Motor neuron (in vitro differentiated cells): ENCODE results near the gene NUP42. TPM values are rescaled to one million over a fixed set of nuclear protein-coding genes. Genes with fewer than 3 reads are reported as not detected.
"Not testable (repeated sequence)": the region's sequence is repeated elsewhere in the genome, so short reads cannot be mapped to it uniquely, and the experiment has no call there.

Source experiments
- ATAC-seq, 8 experiments: fragments of 200-7000 bp; cut with Tn5 transposase; replicated peaks in 6 of 8; 2 replicates each; pipeline ENCODE4 v1.8.0; 2021; ENCODE audit warnings: mild to moderate bottlenecking in 8 of 8, moderate library complexity in 8 of 8
- H3K27ac ChIP-seq, 2 donors: fragments of 250-450 bp; sonication (Bioruptor Pico); 2 replicates each; pipeline ENCODE4 v1.9.0; 2021; ENCODE audit warnings: antibody characterized with exemption in 2 of 2, mild to moderate bottlenecking in 2 of 2, moderate library complexity in 1 of 2
- H3K4me1 ChIP-seq, 2 donors: fragments of 250-450 bp; sonication (Bioruptor Pico); replicated peaks in 1 of 2; 2 replicates each; pipeline ENCODE4 v1.6.1; 2021; ENCODE audit warnings: antibody characterized with exemption in 2 of 2, mild to moderate bottlenecking in 2 of 2, moderate library complexity in 1 of 2
- H3K4me3 ChIP-seq, 5 donors: fragments of 250-450 bp; sonication (Bioruptor Pico); 2 replicates each; pipeline ENCODE4 v1.9.0; 2021; ENCODE audit warnings: antibody characterized with exemption in 5 of 5, mild to moderate bottlenecking in 5 of 5, moderate library complexity in 4 of 5
- WGBS, 10 experiments: fragments of 450-650 bp; shearing (Covaris generic); methylation state at CpG; one replicate each; pipeline ENCODE4 v1.0.0; 2022; 5-methylcytosine and 5-hydroxymethylcytosine counted together
- in situ Hi-C, 9 experiments: fragments of 400-800 bp; cut with MboI; loops; one replicate each; pipeline ENCODE4 v1.15.0; 2021; ENCODE audit warnings: low sequenced_read_pairs in 9 of 9, low pct_unique_long_range_greater_than_20kb in 2 of 9; ENCODE audit not compliant: unreplicated experiment in 9 of 9
- total RNA-seq, 8 experiments: library from RNA; unstranded; fragments of 300-600 nt; gene quantifications; 2 replicates each; pipeline versions ENCODE4 v1.2.3 to v1.2.4, GENCODE V29; 2022

Gene NUP42
- total RNA-seq, 8 experiments from 2014 or later = 26.9 to 102 (median 40.9) TPM

DNA sequence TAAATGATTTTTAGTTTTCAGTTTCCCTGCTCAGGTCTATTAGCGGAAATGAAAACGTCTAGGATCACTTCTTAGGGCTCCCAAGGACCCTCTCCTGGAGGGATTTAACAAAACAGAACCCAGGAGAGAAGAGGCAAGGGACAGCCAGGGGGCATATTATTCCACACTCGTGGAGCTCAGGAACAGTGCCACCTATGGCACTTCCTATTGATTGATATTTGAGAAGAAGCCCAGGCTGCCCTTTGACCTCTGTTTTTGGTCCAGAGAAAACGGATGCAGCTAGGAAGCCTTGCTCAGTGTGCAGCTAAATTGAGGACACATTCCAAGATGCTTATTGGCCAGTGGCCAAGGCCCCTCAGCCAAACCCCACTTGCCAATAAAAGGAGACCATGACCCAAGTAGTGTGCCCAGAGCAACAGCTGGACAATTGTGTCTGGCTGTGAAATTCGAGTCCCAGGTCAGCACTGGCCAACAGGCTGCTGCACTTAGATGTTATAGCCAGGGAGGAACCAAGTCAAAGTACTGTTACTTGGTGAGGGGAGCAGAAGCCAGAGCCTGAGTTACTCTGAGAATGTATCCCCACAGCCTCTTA lies 40.7 kb downstream of the NUP42 start:
- no peak for ATAC-seq
- Histone ChIP-seq H3K27ac (no peak overlapping the region), H3K4me3 (no peak overlapping the region), H3K4me1 (no peaks in the 10 kb centered on the region)
- 0 to 86% (median 80%) methylated on average over 1 to 3 of the region's 5 CpGs; no CpG with 5 or more reads in 5 of the 10 experiments for WGBS, 10 experiments
- in situ Hi-C loops = no loop called here

DNA sequence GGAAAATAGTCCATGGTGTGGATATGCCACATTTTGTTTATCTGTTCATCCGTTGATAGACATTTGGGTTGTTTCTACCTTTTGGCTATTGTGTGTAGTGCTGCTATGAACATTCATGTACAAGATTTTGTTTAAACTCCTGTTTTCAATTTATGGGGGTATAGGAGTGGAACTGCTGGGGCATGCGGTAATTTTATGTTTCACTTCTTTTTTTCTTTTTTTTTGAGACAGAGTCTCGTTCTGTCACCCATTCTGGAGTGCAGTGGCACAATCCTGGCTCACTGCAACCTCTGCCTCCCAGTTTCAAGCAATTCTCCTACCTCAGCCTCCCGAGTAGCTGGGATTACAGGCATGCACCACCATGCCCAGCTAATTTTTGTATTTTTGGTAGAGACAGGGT lies 42.5 kb downstream of the NUP42 start:
- H3K27ac ChIP-seq, H3K4me3 ChIP-seq, H3K4me1 ChIP-seq, ATAC-seq, in situ Hi-C loops: not testable (repeated sequence)
- WGBS, 10 experiments = 38 to 100% (median 91%) methylated on average over 1 to 4 of the region's 4 CpGs; no CpG with 5 or more reads in 4 of the 10 experiments

DNA sequence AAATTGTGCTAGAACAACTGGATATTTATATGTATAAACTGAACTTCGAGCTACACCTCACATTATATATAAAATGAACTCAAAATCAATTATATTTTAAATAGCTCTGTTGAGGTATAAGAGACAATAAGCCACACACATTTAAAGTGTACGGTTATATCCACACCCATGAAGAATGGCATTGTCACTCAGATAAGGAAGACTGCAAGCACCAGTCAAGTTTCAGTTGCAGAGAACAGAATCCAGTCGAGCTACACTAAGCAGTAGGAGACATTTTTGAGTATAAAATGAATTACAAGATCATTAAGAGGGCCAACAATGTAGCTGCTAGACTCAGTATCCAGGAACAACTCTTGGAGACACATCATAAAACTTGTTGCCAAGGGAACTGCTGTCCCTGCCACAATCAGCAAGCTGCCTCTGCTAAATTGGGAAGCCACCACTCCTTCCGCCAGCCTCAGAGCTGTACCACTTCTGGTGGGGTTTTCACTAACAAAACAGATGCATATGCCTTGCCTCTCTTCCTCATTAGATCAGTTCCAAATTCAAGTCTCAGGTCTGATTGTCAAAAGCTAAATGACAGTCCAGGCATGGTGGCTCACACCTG lies 45.1 kb downstream of the NUP42 start:
- no peak overlapping the region for H3K27ac ChIP-seq
- ATAC-seq = no peak
- WGBS, 10 experiments = 38 to 100% (median 59%) methylated on average over 2 to 4 of the region's 4 CpGs; no CpG with 5 or more reads in 1 of the 10 experiments
- in situ Hi-C loops = no loop called here
- H3K4me1 ChIP-seq = no peaks in the 10 kb centered on the region
- no peak overlapping the region for H3K4me3 ChIP-seq

DNA sequence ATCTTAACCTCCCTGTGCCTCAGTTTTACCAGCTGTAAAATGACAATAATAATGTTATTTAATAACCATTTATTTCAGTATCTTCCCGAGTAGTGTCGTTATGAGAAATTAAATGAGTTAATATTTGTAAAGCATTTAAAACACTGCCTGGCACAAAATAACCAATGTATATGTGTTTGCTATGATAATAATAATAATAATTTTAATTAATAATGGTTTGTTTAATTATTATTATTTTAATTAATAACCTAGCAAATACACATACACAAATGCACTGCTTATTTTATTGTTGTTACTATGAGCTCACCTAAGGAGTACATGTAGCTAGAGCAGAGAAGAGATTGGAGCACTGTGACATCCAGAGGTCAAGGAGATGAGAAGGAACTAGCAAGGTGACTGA lies 46.6 kb downstream of the NUP42 start:
- in situ Hi-C loops = no loop called here
- WGBS, 10 experiments = 94 to 100% (median 100%) methylated on average over 2 of the region's 2 CpGs; no CpG with 5 or more reads in 3 of the 10 experiments
- H3K4me3 ChIP-seq = no peak overlapping the region
- ATAC-seq = no peak
- no peaks in the 10 kb centered on the region for H3K4me1 ChIP-seq
- H3K27ac ChIP-seq = no peak overlapping the region

DNA sequence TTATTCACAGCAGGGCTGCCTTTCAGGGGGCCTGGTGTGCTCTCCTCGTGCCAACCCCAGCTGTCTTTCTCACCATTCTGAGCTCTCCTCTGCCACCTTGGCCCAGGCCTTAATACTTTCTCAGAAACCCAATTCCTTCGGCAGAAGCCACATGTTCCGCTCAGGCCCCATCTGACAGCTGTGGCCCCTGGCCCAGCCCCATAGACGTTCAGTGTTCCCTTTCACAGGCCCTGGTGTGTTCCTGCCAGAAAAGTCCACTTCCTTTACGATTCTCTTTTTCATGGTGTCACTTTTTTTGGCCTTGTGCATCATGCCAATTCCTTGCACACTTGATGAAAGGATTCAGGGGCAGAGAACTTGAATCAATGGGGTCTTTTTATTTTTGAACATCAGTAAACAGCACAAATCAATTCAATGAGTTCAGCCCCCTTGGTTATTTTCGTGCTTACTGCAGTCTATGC lies 48.8 kb downstream of the NUP42 start:
- 0 to 100% (median 53%) methylated on average over 1 to 5 of the region's 6 CpGs; no CpG with 5 or more reads in 1 of the 10 experiments for WGBS, 10 experiments
- no peak overlapping the region for H3K4me3 ChIP-seq
- in situ Hi-C loops = no loop called here
- H3K4me1 ChIP-seq = no peaks in the 10 kb centered on the region
- H3K27ac ChIP-seq = no peak overlapping the region
- no peak for ATAC-seq

DNA sequence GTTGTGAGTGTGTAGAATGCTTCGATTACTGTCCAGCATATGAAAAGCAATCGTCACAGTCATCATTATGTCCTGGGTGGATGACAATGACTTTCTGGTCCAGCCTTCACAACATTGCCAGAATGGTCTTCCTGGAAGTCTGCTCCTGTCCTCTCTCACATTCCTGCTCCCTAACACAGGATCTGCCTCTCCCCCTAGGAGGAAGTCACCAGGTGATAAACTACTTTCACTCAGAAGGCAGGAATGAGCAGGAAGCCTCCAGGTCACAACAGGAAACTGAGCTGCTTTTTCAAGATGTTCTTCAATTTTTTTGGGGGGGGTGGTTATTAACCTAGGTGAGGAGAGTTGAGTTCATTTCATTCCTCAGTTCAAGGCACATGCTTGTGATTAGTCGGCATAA lies 51.1 kb downstream of the NUP42 start:
- no peak for ATAC-seq
- H3K27ac ChIP-seq = no peak overlapping the region
- in situ Hi-C loops = no loop called here
- no peaks in the 10 kb centered on the region for H3K4me1 ChIP-seq
- H3K4me3 ChIP-seq = no peak overlapping the region
- 40 to 94% (median 80%) methylated on average over 1 to 3 of the region's 3 CpGs; no CpG with 5 or more reads in 3 of the 10 experiments for WGBS, 10 experiments

DNA sequence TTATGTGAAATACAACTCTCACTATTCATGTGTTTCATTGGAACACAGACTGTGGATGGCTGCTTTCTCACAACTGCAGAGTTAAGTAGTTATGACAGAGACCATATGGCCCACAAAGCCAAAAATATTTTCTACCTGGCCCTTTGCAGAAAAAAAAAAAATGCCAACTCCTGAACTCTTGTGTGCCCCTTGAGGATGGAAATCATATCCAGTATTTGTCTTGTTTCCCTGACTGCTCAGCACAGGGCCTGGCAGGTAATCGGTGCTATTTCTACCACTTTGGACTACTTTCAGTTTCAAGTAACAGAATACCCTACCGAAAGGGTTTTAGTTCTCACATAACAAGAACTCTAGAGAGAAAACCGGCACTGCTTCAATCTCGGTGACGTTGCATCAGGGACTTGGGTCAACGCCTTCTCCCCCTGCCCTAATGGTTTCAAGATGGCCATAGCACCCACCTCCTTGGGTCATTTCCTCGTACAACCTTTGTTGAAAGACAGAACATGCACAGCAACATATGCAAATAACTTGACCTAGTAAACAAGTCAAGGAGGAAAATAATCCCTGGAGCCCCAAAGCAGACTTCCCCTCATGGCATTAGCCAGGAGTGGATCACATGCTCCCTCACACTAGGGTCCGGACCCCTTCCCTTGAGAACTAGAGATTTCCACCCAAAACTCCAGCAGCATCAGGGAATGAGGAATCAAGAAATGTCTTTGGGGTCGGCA lies 52.9 kb downstream of the NUP42 start:
- no peak overlapping the region for H3K4me3 ChIP-seq
- H3K27ac ChIP-seq = no peak overlapping the region
- 63 to 95% (median 84%) methylated on average over 1 to 7 of the region's 9 CpGs; no CpG with 5 or more reads in 2 of the 10 experiments for WGBS, 10 experiments
- peak in 2 of 8 experiments; percentile 30 to 38 for ATAC-seq
- in situ Hi-C loops = no loop called here
- H3K4me1 ChIP-seq = no peaks in the 10 kb centered on the region

DNA sequence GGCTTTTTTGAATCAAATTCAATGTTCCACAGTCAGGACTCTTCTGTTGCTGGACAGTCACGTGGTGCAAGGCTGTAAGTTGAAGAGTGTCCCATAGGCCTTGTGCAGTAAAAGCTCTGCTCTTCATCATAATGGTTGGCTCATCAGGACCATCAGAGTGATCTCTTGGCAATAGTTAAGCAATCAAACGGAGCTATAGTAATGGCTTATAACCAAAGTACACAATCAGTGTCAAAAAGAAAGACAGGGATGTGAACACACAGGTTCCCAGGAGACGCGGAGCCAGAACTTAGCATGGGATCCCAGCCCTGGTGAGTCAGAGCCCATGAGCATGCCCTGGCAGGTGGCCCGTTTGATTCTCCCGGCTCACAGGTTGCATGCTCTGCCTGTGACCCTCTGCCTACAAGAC lies 54.0 kb downstream of the NUP42 start:
- 69 to 100% (median 82%) methylated on average over 2 to 5 of the region's 6 CpGs; no CpG with 5 or more reads in 1 of the 10 experiments for WGBS, 10 experiments
- Histone ChIP-seq H3K4me3 (no peak overlapping the region), H3K4me1 (no peaks in the 10 kb centered on the region), H3K27ac (no peak overlapping the region)
- in situ Hi-C loops = no loop called here
- peak in 2 of 8 experiments; percentile 56 to 91 for ATAC-seq

DNA sequence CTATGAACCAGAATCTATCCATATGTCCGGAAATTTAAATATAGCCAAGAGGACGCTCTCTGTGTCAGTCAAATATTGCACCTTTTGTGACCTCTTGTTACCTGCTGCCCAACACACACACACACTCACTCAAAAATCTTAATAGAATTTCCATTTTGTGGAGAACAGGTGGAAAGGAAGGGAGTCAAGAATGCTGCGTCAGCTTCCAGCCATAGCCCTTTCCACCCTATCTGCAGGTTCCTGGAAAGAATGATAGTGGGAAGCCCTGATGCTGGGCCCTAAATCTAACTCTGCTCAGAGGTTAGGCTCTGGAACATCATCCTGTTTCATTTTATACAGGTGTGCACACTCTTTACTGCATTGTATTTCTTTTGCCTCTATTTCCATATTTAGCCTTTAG lies 55.2 kb downstream of the NUP42 start:
- 86 to 100% (median 100%) methylated on average over 1 to 3 of the region's 3 CpGs; no CpG with 5 or more reads in 3 of the 10 experiments for WGBS, 10 experiments
- Histone ChIP-seq H3K4me1 (no peaks in the 10 kb centered on the region), H3K27ac (no peak overlapping the region), H3K4me3 (no peak overlapping the region)
- in situ Hi-C loops = no loop called here
- no peak for ATAC-seq

DNA sequence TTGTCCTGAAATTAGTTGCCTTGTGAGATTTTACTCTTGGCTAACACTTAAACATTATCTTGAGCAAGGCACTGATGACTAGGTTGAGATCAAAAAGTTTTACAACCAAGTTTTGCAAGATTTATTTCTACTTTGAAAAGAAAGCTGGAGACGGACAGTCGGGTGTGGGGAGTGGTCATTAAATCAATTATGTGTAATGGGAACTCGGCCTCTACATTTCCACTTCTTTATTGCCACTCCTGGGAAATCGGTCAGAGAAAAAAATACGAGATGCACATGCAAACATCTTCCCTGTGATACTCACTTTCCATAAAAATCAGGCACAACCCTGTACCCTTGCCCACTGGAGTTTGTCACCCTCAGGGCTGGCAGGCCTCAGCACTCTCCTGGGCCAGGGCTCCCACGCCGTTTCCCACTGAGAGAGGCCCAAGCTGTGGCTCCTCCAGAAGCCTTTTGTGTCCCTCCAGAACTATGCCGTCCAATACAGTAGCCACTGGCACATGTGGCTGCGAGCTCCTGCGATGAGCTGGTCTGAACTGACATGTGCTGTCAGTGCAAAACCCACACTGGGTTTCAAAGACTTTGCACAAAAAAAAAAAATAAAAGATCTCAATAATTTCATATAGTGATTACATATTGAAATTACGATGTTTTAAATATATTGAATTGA lies 57.3 kb downstream of the NUP42 start:
- no peaks in the 10 kb centered on the region for H3K4me1 ChIP-seq
- in situ Hi-C loops = no loop called here
- peak in 3 of 8 experiments; percentile 50 to 65 (median 57) for ATAC-seq
- H3K27ac ChIP-seq = no peak overlapping the region
- H3K4me3 ChIP-seq = no peak overlapping the region
- 7 to 95% (median 82%) methylated on average over 1 to 9 of the region's 11 CpGs for WGBS, 10 experiments

DNA sequence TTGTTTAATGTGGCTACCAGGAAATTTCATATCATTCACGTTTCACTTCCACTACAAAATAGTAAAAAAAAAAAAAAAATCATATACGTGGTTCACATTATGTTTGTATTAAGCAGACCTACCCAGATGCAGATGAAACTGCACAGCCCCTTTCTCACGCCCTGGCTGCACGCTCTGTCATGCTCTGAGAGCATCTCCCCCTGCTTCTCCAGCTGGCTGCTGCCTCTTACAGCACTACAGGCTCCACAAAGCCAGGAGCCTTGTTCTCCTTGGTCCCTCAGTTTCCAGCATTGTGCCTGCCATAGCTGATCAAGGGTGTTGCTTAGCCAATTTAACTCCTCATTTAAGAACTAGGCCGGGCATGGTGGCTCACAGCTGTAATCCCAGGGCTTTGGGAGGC lies 57.9 kb downstream of the NUP42 start:
- in situ Hi-C loops = loop anchor here in 1 of 9 experiments (10.0 kb wide), 2 partner anchors 45 to 135 kb away; partner anchors contain the start of gene KLHL7
- no peak overlapping the region for H3K27ac ChIP-seq
- 32 to 100% (median 74%) methylated on average over 2 to 5 of the region's 5 CpGs for WGBS, 10 experiments
- H3K4me3 ChIP-seq = no peak overlapping the region
- ATAC-seq = peak in 1 of 8 experiments; percentile 74
- no peaks in the 10 kb centered on the region for H3K4me1 ChIP-seq

DNA sequence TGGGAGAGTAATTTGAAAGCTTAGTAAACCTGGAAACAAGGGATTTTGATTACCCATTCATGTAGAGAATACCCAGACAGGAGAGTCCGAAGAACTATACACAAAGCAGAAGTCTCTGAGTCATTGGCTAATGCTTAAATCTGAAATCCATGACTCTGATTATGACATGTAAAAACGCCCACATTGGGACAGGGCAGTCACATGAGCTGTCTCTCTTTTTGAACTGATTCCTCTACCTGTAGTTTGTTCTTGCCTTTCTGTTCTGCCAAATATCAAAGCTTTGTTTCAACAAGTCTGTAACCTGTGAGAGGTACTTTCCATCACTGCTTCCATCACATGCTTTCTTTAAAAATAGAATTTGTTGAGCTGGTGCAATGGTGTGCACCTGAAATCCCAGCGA lies 60.5 kb downstream of the NUP42 start:
- in situ Hi-C loops = loop anchor here in 1 of 9 experiments (10.0 kb wide), 2 partner anchors 48 to 138 kb away; partner anchors contain the start of gene KLHL7
- peak in 2 of 8 experiments; percentile 4 for ATAC-seq
- WGBS, 10 experiments = 27 to 100% (median 69%) methylated on average over 1 to 3 of the region's 3 CpGs; no CpG with 5 or more reads in 4 of the 10 experiments

More for the DNA sequence above, 60.5 kb downstream of the NUP42 start:
- no peaks in the 10 kb centered on the region for H3K4me1 ChIP-seq
- no peak overlapping the region for H3K27ac ChIP-seq
- no peak overlapping the region for H3K4me3 ChIP-seq
